Stimulated activated CD4-positive, alpha-beta T cell treated with anti-CD3 and anti-CD28 coated beads, Interleukin-2, amount 100 ng/mL, for 4 hours (primary cell): Measurements from ENCODE around the gene RPL29.

ENCODE experiments used
- DNase-seq: peaks from one replicate; pipeline ENCODE4 v3.0.0-alpha.2; 2020; ENCODE audit warnings: low read depth

Gene RPL29

GRCh38 chr3:51982838-51983577, 12.7 kb downstream of the RPL29 start, which contains the start of gene ACY1:
TSS of gene ACY1 (plus strand) at chr3:51983535. CDS start at chr3:51984065, 530 bp downstream.
- peak; percentile 56 for DNase-seq

- DNase-seq: no peak
These were observed 13.3 kb downstream of the RPL29 start for GRCh38 chr3:51982352-51982837.

- no peak for DNase-seq
These were observed 15.4 kb downstream of the RPL29 start for GRCh38 chr3:51980253-51980652.

DNA sequence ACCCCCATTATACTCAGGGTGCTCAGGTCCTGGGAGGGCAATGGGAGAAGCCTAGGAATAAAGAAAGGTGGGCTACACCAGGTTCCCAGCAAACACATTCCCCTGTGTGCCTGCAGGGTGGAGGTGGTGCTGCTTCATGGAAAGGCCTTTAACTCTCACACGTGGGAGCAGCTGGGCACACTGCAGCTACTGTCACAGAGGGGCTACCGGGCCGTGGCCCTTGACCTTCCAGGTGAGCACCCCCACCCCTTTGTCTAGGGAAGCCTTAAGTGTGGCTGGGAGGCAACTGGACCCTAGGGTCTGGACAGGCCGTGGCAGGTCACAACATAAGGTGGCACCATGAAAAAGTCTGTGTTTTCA, 17.6 kb downstream of the RPL29 start:
- DNase-seq: no peak

- no peak for DNase-seq
These were observed 18.1 kb downstream of the RPL29 start for GRCh38 chr3:51977446-51978142.

- no peak for DNase-seq
These were observed 19.7 kb downstream of the RPL29 start for GRCh38 chr3:51975852-51976549.

GRCh38 chr3:51974963-51975851, 20.5 kb downstream of the RPL29 start, which contains the start of gene ABHD14A:
TSS of gene ABHD14A (plus strand) at chr3:51975064. CDS start at chr3:51975136, 72 bp downstream.
- DNase-seq: peak; percentile 49

- DNase-seq: no peak
These were observed 21.3 kb downstream of the RPL29 start for GRCh38 chr3:51974277-51974962.

DNA sequence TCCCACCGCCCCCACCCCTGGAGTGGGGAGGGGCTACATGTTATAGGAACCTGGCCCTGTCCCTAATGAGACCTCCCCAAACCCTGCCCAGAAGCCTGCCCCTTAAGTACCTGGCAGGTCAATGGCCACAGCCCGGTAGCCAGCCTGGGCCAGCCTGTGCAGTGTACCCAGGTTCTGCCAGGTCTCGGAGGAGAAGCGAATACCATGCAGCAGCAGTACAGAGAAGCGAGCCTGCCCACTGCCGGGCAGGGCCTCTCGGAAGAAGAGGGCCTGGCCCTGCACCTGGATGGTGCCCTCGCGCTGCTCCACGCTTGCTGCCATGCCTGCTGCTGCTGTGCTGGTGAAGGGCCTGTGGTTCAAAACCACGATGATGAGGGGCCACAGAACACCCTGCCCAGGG, 24.3 kb downstream of the RPL29 start:
- DNase-seq: no peak

GRCh38 chr3:51970606-51971300, 24.9 kb downstream of the RPL29 start:
- DNase-seq: no peak

- DNase-seq: no peak
These were observed 25.9 kb downstream of the RPL29 start for GRCh38 chr3:51969841-51970240.

GRCh38 chr3:51968883-51969678, 26.6 kb downstream of the RPL29 start:
- DNase-seq: no peak

DNA sequence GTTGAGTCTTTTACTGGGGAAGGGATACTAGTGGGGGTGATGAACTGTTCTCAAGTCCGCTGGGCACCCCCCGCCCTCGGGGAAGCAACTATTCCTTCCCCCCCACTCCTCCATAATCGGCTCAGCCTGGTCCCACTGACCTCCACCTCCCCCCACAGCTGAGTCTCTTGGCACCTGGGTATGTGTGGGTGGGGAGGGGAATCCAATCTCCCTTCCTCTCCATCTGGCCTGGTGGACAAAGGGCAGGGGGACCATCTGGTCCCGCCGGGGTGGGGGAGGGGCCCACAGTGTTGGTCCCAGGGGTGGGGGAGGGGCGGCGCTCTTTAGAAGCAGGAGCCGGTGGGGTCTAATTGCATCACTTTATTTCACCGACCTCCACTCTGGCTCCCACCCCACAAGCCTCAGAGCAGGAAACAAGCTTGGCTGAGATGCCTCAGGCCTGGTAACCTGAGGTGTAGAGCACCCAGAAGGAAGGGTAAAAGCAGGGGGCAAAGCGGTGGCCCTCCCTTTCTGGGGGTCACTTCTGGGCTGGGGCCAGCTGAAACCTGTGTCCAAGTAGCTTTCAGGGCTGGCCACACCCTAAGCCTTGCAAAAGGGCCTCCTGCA, 27.4 kb downstream of the RPL29 start:
- DNase-seq: no peak

DNA sequence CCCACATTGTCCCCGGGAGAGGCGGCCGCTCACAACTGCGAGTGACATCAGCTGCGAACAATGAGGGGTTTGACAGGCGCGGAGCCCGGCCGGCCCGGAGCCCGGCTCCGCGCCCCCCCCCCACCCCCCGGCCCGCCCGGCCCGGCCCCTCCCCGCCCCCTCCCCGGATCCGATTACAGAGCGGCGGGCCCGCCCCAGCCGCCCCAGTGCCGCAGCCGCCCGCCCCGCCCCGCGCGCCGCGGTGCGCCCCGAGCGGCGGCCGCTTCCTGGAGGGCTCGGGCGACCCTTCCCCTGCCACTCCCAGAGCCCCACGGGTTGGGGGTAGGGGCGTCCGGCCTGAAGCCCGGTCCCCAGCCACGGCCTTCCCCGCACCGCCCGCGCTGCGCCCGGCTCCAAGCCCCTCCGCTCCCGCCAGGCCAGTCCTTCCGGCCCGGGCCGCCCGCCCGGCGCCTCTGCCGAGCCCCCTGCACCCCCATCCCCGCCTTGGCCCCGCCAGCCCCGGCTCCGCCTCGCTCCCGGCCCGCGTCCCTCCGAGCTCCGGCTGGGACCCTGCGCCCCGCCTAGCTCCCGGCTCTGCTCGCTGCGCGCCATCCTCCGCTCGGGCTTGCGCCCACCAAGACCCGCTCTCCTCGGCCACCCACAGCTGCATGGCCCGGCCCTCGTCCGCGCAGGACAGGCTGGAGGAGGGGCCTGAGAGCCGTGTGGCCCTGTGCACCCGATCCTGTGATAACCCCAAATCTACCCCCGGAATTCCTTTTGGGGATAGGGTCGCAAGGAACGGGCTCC, 28.1 kb downstream of the RPL29 start, which contains the start of gene PCBP4:
Gene PCBP4 (minus strand): TSS at position 71 of the 786 bp plus-strand sequence. CDS start 6,214 bp downstream, outside the sequence.
- no peak for DNase-seq

GRCh38 chr3:51966922-51967383, 28.7 kb downstream of the RPL29 start:
- no peak for DNase-seq

DNA sequence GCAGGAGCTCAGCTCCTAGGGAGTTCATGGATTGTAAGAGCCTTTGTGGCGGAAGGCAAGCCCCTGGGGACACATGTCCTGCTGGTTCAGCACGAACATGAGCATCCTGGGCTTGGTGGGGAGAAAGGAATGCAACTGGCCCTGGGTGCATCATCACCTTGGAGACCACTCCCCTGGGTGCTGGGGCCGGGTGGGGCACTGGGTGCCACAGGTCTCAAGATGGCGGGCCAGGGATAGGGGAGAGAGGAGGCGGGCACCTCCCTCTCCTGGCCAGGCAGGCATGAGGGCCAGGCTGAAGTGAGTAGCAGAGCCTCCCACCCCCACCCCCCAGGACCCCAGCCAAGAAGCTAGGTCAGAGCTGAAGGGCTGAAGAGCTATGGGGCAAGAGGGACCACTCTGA, 29.2 kb downstream of the RPL29 start:
- no peak for DNase-seq

GRCh38 chr3:51966016-51966415, 29.7 kb downstream of the RPL29 start:
- DNase-seq: no peak

- DNase-seq: no peak
These were observed 31.2 kb downstream of the RPL29 start for GRCh38 chr3:51964521-51964920.
